HuH-7.5 (cell line): ENCODE data around the gene SOAT2.

ENCODE experiments used
- DNase-seq: peaks from one replicate; pipeline ENCODE4 v3.0.0; 2011; ENCODE audit warnings: low spot score

The SOAT2 gene, protein sequence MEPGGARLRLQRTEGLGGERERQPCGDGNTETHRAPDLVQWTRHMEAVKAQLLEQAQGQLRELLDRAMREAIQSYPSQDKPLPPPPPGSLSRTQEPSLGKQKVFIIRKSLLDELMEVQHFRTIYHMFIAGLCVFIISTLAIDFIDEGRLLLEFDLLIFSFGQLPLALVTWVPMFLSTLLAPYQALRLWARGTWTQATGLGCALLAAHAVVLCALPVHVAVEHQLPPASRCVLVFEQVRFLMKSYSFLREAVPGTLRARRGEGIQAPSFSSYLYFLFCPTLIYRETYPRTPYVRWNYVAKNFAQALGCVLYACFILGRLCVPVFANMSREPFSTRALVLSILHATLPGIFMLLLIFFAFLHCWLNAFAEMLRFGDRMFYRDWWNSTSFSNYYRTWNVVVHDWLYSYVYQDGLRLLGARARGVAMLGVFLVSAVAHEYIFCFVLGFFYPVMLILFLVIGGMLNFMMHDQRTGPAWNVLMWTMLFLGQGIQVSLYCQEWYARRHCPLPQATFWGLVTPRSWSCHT

DNA sequence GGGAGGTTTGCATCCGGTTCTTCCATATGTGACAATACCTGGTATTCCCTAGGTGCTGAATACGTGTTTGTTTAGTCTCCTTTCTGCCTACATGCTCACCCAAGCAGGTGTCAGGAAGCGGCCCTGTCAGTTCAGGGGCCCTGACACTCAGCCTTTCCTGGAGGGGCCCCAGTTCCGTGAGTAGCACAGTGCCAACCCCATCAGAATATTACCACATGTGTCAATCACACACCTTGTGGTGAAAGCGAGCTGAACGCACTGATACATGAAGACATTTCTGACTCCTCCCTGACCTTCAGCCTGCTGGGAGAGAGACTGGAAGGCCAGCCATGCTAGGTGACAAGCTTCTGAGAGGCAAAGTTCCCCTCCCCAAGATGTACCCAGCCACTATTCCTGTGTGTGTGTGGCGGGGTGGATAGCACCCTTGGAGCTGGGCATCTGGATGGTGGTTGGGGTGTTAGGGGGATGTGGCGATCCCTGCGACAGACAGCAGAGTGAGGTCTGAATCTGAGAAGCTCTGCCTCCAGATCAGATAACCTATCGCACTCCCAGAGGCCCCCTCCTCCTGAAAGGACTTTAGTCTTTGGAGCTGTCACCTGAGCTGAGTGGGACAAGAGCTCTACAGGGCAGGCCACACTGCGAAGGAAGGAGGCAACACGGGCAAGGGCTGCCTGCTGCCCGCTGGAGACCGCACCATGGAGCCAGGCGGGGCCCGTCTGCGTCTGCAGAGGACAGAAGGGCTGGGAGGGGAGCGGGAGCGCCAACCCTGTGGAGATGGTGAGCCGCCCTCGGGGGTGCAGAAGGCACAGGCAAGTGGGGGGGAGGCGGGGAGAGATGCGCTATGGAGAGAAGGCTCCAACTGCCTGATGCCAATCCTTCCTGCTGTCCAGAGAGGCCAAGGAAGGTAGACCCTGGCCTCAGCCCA is at the start of gene SOAT2:
Gene SOAT2, plus strand, starts transcription at position 604 of the 925 bp plus-strand sequence. Its CDS starts 92 bp downstream, at position 696.
- DNase-seq: peak; percentile 57

GRCh38 chr12:53054112-53054878 is 49.0 kb upstream of the SOAT2 start:
- DNase-seq: peak; percentile 96

DNA sequence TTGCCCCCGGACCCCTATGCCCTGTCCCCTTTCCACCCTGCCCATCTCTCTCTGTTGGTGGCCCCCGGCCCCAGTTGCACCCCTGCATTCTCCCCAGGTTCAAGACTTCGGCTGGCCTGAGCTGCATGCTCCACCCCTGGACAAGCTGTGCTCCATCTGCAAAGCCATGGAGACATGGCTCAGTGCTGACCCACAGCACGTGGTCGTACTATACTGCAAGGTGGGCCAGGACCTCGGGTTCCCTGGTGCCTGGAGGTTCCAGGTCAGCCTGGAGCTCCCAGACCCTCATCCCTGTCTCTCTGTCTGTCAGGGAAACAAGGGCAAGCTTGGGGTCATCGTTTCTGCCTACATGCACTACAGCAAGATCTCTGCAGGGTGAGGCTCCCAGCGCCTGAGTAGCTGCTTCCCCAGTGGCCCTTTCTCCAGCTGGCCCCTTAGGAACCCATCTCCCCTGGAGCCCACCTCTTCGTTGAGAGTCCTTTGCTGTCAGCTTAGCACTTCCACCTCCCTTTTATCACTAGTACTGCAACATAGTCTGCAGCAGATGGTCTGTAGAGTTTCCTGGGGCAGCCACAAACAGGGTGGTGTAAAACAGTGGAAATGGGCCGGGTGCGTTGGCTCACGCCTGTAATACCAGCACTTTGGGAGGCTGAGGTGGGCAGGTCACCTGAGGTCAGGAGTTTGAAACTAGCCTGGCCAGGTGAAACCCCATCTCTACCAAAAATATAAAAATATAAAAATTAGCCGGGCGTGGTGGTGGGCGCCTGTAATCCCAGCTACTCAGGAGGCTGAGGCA is 47.6 kb upstream of the SOAT2 start:
- DNase-seq: no peak

GRCh38 chr12:53056296-53056695 is 47.0 kb upstream of the SOAT2 start:
- DNase-seq: no peak

DNA sequence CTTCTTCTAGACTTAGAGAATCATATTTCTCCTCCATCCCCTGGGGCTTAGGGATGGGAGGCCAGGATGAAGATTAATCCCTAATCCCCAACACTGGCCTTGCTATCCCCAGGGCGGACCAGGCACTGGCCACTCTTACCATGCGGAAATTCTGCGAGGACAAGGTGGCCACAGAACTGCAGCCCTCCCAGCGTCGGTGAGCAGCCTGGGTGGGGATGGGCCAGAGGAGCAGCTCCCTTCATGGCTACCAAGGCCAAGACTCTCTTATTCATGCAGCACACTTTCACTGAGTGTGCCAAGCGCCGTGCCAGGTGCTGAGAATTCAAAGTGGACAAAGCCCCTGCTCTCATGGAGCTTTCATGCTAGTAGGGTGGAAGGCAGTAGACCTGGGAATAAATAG is 46.4 kb upstream of the SOAT2 start:
- DNase-seq: no peak

DNA sequence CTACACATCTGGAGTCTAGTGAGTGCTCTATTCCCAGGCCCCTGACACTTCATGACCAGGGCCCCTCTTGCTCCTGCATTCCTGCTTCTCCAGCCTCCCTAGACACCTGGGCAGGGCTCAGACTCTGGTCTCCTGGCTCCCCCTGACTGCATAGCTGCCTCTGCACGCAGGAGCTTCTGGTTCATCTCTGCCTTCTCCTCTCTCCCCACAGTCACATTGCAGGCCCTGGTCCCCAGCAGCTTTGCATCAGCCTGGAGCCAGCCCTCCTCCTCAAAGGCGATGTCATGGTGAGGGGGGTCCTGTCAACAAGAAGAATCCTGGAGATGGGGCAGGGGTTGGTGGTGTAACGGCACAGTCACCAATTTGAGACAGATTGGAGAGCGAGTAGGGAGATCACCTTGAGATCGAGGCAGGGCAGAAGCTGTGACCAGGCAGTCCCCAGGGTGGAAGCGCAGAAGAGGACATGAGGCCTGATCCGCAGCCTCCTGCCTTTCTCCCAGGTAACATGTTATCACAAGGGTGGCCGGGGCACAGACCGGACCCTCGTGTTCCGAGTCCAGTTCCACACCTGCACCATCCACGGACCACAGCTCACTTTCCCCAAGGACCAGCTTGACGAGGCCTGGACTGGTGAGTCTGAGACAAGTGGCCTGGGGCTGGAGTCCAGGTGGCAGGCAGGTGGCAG is 45.3 kb upstream of the SOAT2 start:
- DNase-seq: no peak

GRCh38 chr12:53058674-53059433 is 44.4 kb upstream of the SOAT2 start:
- no peak for DNase-seq

GRCh38 chr12:53059434-53060063 is 43.7 kb upstream of the SOAT2 start:
- no peak for DNase-seq

GRCh38 chr12:53060064-53060720 is 43.1 kb upstream of the SOAT2 start:
- no peak for DNase-seq

GRCh38 chr12:53060721-53061276 is 42.5 kb upstream of the SOAT2 start:
- no peak for DNase-seq

DNA sequence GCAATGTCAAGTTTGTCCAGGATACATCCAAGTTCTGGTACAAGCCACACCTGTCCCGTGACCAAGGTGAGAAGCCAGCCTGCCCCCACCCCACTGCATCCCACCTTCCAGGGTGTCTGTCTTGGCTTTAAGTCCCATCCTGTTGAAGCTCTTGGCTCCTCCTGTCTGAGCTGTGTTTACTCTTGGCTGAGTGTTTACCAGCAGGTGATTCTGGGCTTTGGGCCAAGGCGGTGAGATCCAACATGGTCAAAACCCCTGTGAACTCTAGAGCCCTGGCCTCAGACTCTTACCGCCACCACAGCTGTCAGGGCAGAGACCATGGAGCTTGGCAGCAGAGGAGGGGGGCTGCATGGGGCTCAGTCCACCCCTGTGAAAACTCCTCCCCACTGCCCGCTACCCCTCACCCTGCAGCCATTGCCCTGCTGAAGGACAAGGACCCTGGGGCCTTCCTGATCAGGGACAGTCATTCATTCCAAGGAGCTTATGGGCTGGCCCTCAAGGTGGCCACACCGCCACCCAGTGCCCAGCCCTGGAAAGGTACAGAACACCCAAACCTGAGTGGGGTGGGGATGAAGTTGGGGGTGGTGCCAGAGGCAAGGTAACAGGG is 41.8 kb upstream of the SOAT2 start:
- DNase-seq: peak; percentile 80

DNA sequence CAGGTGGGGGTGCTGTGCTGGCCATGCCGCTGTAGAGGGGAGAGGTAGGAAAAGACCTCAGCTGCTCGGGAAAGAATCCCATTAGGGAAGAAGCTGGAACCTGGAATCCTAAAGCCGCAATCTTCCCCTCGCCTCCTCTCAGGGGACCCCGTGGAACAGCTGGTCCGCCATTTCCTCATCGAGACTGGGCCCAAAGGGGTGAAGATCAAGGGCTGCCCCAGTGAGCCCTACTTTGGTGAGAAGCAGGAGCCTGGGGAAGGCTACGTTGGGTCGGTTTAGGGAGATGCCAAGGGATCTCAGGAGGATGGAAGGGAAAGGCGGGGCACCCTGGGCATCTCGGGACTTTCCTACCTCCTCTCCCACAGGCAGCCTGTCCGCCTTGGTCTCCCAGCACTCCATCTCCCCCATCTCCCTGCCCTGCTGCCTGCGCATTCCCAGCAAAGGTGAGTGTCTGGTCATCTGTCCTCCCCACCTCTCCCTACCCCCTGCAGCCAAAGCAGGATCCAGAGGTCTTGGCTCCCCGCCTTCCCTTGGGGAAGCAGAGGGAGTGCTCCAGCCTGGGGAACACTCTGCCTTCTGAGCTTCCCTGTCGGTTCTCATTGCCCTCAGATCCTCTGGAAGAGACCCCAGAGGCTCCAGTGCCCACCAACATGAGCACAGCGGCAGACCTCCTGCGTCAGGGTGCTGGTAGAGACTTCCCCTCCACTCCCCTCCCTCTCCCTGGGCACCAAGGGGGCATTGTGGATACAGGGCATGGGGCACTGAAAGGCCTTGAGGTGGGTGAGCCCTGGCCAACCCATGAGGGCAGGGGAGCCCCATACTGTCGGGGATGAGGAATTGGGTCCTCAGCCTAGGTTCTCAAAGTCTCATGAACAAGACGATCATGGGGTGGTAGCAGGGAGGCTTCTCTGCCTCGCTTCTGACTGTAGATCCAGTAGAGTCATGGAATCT is 41.0 kb upstream of the SOAT2 start:
- no peak for DNase-seq

DNA sequence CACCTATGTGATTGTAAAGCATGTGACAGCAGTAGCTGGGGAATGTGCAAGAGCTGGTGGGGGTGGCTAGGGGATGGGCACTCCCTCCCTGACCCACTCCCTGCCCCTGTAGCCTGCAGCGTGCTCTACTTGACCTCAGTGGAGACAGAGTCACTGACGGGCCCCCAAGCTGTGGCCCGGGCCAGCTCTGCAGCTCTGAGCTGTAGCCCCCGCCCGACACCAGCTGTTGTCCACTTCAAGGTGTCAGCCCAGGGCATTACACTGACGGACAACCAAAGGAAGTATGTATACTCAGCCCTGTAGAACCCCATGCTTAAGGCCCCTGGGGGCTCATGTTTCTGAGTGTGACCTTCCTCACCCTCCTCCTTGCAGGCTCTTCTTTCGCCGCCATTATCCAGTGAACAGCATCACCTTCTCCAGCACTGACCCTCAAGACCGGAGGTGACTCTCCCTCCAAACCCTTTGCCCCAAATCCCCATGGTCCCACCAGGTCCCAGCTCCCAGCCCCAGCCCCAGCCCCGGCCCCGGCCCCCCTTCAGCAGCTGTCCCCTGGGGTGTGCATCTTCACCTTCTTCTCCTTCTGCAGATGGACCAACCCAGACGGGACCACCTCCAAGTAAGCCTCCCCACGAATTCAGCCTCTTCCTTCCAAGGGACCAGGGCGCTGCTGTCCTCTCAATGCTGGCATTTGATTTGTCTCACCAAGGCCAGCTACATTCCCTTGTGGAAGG is 40.1 kb upstream of the SOAT2 start:
- no peak for DNase-seq

DNA sequence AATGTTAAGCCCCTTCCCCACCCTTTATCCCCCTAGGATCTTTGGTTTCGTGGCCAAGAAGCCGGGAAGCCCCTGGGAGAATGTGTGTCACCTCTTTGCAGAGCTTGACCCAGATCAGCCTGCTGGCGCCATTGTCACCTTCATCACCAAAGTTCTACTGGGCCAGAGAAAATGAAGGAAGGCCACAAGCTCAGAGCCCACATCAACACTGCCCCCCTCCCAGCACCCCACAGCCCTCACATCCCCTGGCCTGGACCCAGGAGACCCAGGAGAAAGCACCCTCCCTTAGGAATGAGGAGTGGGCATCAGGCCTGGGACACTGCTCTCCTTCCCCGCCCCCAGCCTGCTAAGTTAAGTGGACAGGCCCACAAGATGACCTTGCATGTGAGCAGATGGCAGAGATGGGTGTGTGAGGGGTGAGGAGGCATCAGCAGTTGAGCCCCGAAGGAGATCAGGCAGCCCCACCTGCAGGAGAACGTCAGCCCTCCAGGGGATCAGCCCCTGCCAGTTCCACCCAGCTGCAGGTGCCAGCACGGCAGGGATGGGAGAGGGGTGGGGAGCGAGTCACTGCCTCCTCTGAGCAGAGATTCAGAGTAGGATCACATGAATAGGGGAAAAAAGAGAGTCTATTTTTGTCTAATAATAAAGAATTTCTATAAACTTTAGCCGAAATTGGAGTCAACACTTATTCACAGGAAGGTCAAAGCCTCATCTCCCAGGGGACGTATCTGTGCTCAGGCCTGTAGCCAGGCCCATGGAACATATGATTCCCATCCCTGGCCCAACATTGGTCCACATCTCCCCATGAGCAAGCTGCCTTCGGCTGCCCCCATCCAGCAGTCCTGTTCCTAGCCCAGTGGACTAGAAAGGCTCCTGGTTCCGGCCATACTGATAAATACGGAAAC is 39.3 kb upstream of the SOAT2 start:
- DNase-seq: no peak
